Measurements from ENCODE around the gene PIP4K2C.

GRCh38 chr12:57577981-57578758 is 12.8 kb upstream of the PIP4K2C start:
- no peak for TF ChIP-seq CTCF (conservative IDR thresholded peaks at IDR 0.05 in 1 of 2, IDR thresholded peaks at IDR 0.05 in 1 of 2; ENCODE audit: low read depth in 1 of 2, low read length in 2 of 2)
- no peak for TF ChIP-seq EZH2 (IDR thresholded peaks at IDR 0.05; ENCODE audit: low read length, missing control alignments)
